Measurements from ENCODE around the gene MTCL1. TPM values are rescaled to one million over a fixed set of nuclear protein-coding genes. Genes with fewer than 3 reads are reported as not detected.

Gene MTCL1
- total RNA-seq, 3 donors from 2014 or later (not counting 1 experiment from before 2014, with no cell fraction given) = 0.38 to 1.5 (median 0.43) TPM

DNA sequence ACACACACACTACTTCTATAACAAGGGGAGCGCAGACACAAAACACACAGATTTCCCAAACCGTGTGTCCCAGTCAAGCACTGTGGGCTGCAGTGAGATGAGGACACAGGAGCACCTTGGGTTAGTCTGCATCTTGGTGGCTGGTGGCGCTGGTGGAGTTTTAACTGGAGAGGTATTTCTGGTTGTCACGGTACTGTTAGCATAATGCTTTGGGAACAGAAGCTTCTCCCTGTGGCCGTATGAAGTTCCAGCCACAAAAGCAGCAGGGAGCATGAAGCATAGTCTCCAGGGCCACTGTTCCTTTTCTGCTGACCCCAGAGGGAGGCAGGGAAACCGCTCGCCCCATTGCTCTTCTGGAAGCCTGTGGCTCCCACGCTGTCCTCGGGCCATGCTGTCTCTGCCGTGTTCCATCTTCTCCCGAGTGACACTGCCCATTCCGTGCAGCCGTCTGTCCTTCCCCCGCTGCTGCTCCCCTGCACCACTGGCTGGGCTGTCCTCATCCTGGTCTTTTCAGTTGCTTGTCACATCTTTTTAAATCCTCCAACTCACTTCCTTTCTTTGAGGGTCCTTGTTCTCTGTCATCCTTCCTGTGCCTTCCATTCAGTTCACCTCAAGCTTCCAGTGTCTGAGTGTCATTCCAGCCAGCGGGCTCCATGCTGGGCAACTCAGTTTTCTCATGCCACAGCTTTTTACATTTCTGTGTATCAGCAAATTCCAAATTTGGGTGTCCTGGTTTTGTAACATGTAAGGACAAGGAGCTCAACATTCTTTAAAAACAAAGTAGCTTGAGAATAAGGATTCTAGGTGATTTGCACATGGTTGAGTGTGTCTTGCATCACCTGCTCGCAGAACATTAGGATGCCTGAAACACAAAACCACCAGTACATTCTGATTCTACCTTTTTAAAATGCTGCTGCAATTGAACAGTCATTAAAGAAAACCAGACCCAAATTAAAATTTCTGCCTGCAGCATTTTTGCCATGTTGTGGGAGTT is 125.0 kb downstream of the MTCL1 start:
- ATAC-seq (no peak), DNase-seq (no peak)
- Histone ChIP-seq H3K36me3 (ENCODE audit: control insufficient read depth, insufficient read depth, low read length) (no peaks in the 10 kb centered on the region), H3K4me3 (ENCODE audit: low read length) (no peak overlapping the region), H3K27me3 (ENCODE audit: control insufficient read depth, insufficient read depth, low read length) (no peaks in the 10 kb centered on the region), H3K4me1 (ENCODE audit: control insufficient read depth, insufficient read depth, low read length) (no peaks in the 10 kb centered on the region), H3K27ac (ENCODE audit: low read length) (no peak overlapping the region), H3K9me3 (ENCODE audit: control insufficient read depth, insufficient read depth, low read length) (no peaks in the 10 kb centered on the region)
- 93% methylated on average over 16 of the region's 16 CpGs for WGBS (ENCODE audit: insufficient coverage)
- Mint-ChIP-seq H3K4me3 (no peak overlapping the region), H3K36me3 (no peaks in the 10 kb centered on the region), H3K27me3 (ENCODE audit: low read depth in 2 of 2) (peaks cover 0 to 7% of the 10 kb centered on the region in 2 donors), H3K9me3 (no peaks in the 10 kb centered on the region), H3K27ac (no peak overlapping the region), H3K4me1 (no peaks in the 10 kb centered on the region)
- intact Hi-C loops (cut with micrococcal nuclease) = no loop called here
- TF ChIP-seq, protein P1, sequence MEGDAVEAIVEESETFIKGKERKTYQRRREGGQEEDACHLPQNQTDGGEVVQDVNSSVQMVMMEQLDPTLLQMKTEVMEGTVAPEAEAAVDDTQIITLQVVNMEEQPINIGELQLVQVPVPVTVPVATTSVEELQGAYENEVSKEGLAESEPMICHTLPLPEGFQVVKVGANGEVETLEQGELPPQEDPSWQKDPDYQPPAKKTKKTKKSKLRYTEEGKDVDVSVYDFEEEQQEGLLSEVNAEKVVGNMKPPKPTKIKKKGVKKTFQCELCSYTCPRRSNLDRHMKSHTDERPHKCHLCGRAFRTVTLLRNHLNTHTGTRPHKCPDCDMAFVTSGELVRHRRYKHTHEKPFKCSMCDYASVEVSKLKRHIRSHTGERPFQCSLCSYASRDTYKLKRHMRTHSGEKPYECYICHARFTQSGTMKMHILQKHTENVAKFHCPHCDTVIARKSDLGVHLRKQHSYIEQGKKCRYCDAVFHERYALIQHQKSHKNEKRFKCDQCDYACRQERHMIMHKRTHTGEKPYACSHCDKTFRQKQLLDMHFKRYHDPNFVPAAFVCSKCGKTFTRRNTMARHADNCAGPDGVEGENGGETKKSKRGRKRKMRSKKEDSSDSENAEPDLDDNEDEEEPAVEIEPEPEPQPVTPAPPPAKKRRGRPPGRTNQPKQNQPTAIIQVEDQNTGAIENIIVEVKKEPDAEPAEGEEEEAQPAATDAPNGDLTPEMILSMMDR (IDR thresholded peaks at IDR 0.05) = no peak

- intact Hi-C loops (cut with micrococcal nuclease) = no loop called here
- no peaks in the 10 kb centered on the region for H3K36me3 Mint-ChIP-seq
- Histone ChIP-seq H3K36me3 (ENCODE audit: control insufficient read depth, insufficient read depth, low read length) (no peaks in the 10 kb centered on the region), H3K27ac (ENCODE audit: low read length) (no peak overlapping the region), H3K9me3 (ENCODE audit: control insufficient read depth, insufficient read depth, low read length) (no peaks in the 10 kb centered on the region), H3K27me3 (ENCODE audit: control insufficient read depth, insufficient read depth, low read length) (no peaks in the 10 kb centered on the region), H3K4me1 (ENCODE audit: control insufficient read depth, insufficient read depth, low read length) (no peaks in the 10 kb centered on the region), H3K4me3 (ENCODE audit: low read length) (no peak overlapping the region)
- TF ChIP-seq, protein P1 (IDR thresholded peaks at IDR 0.05) = no peak
- DNase-seq (no peak), ATAC-seq (no peak)
- H3K27ac Mint-ChIP-seq = no peak overlapping the region
- no peaks in the 10 kb centered on the region for H3K9me3 Mint-ChIP-seq
- 77% methylated on average over 3 of the region's 3 CpGs for WGBS (ENCODE audit: insufficient coverage)
- H3K4me1 Mint-ChIP-seq = no peaks in the 10 kb centered on the region
- H3K4me3 Mint-ChIP-seq = no peak overlapping the region
- H3K27me3 Mint-ChIP-seq (ENCODE audit: low read depth in 2 of 2) = peaks cover 0 to 7% of the 10 kb centered on the region in 2 donors
Measured at GRCh38 chr18:8831112-8831511, 125.8 kb downstream of the MTCL1 start.

GRCh38 chr18:8831531-8831930 is 126.2 kb downstream of the MTCL1 start:
- Histone ChIP-seq H3K36me3 (ENCODE audit: control insufficient read depth, insufficient read depth, low read length) (no peaks in the 10 kb centered on the region), H3K9me3 (ENCODE audit: control insufficient read depth, insufficient read depth, low read length) (no peaks in the 10 kb centered on the region), H3K4me3 (ENCODE audit: low read length) (no peak overlapping the region), H3K4me1 (ENCODE audit: control insufficient read depth, insufficient read depth, low read length) (no peaks in the 10 kb centered on the region), H3K27me3 (ENCODE audit: control insufficient read depth, insufficient read depth, low read length) (no peaks in the 10 kb centered on the region), H3K27ac (ENCODE audit: low read length) (no peak overlapping the region)
- WGBS (ENCODE audit: insufficient coverage) = 91% methylated on average over 14 of the region's 14 CpGs
- Mint-ChIP-seq H3K27ac (no peak overlapping the region), H3K36me3 (no peaks in the 10 kb centered on the region), H3K27me3 (ENCODE audit: low read depth in 2 of 2) (peaks cover 0 to 7% of the 10 kb centered on the region in 2 donors), H3K4me3 (no peak overlapping the region), H3K9me3 (no peaks in the 10 kb centered on the region), H3K4me1 (no peaks in the 10 kb centered on the region)
- intact Hi-C loops (cut with micrococcal nuclease) = no loop called here
- TF ChIP-seq, protein P1 (IDR thresholded peaks at IDR 0.05) = no peak
- DNase-seq (no peak), ATAC-seq (no peak)

Measured in natural killer cell (primary cell).